HG03378 (cell line): ENCODE measurements around the gene ZNF236.

Source experiments
- ATAC-seq: cut with Tn5 transposase; IDR thresholded peaks from one replicate; pipeline ENCODE4 v1.9.1; 2021; ENCODE audit warnings: mild to moderate bottlenecking, moderate library complexity; ENCODE audit not compliant: unreplicated experiment

Gene ZNF236

GRCh38 chr18:76897257-76897656 lies 74.9 kb downstream of the ZNF236 start:
- ATAC-seq: no peak

- no peak for ATAC-seq
Measured at GRCh38 chr18:76903386-76903785, 81.0 kb downstream of the ZNF236 start.

- ATAC-seq: no peak
Measured at GRCh38 chr18:76905821-76906220, 83.5 kb downstream of the ZNF236 start.

- no peak for ATAC-seq
Measured at GRCh38 chr18:76908277-76908676, 85.9 kb downstream of the ZNF236 start.

GRCh38 chr18:76909439-76909838 lies 87.1 kb downstream of the ZNF236 start:
- no peak for ATAC-seq

GRCh38 chr18:76911440-76911839 lies 89.1 kb downstream of the ZNF236 start:
- no peak for ATAC-seq

- no peak for ATAC-seq
Measured at GRCh38 chr18:76913583-76913982, 91.2 kb downstream of the ZNF236 start.

- peak; percentile 54 for ATAC-seq
Measured at GRCh38 chr18:76914314-76914713, 92.0 kb downstream of the ZNF236 start.

GRCh38 chr18:76914796-76915195 lies 92.4 kb downstream of the ZNF236 start:
- no peak for ATAC-seq

- ATAC-seq: no peak
Measured at GRCh38 chr18:76915456-76915855, 93.1 kb downstream of the ZNF236 start.

GRCh38 chr18:76920974-76921373 lies 98.6 kb downstream of the ZNF236 start:
- ATAC-seq: no peak

- peak; percentile 89 for ATAC-seq
Measured at GRCh38 chr18:76922107-76922506, 99.8 kb downstream of the ZNF236 start.

GRCh38 chr18:76923485-76924085 lies 101.2 kb downstream of the ZNF236 start:
- ATAC-seq: no peak

- no peak for ATAC-seq
Measured at GRCh38 chr18:76925501-76925900, 103.1 kb downstream of the ZNF236 start.

GRCh38 chr18:76927223-76927725 lies 104.9 kb downstream of the ZNF236 start:
- ATAC-seq: no peak

- no peak for ATAC-seq
Measured at GRCh38 chr18:76928179-76928868, 106.0 kb downstream of the ZNF236 start.

GRCh38 chr18:76931171-76931570 lies 108.8 kb downstream of the ZNF236 start:
- ATAC-seq: no peak

- no peak for ATAC-seq
Measured at GRCh38 chr18:76932026-76932819, 109.9 kb downstream of the ZNF236 start.

- ATAC-seq: no peak
Measured at GRCh38 chr18:76935722-76936337, 113.5 kb downstream of the ZNF236 start.

- ATAC-seq: no peak
Measured at GRCh38 chr18:76936877-76937276, 114.5 kb downstream of the ZNF236 start.

GRCh38 chr18:76937597-76937996 lies 115.2 kb downstream of the ZNF236 start:
- ATAC-seq: no peak
